GM19395 (cell line): ENCODE data around the gene BCAR1.
"Not testable (repeated sequence)": the region's sequence is repeated elsewhere in the genome, so short reads cannot be mapped to it uniquely, and the experiment has no call there.

ENCODE experiments used
- ATAC-seq: cut with Tn5 transposase; IDR thresholded peaks from one replicate; pipeline ENCODE4 v1.9.1; 2021; ENCODE audit warnings: mild to moderate bottlenecking, moderate library complexity; ENCODE audit not compliant: unreplicated experiment

BCAR1 gene

DNA sequence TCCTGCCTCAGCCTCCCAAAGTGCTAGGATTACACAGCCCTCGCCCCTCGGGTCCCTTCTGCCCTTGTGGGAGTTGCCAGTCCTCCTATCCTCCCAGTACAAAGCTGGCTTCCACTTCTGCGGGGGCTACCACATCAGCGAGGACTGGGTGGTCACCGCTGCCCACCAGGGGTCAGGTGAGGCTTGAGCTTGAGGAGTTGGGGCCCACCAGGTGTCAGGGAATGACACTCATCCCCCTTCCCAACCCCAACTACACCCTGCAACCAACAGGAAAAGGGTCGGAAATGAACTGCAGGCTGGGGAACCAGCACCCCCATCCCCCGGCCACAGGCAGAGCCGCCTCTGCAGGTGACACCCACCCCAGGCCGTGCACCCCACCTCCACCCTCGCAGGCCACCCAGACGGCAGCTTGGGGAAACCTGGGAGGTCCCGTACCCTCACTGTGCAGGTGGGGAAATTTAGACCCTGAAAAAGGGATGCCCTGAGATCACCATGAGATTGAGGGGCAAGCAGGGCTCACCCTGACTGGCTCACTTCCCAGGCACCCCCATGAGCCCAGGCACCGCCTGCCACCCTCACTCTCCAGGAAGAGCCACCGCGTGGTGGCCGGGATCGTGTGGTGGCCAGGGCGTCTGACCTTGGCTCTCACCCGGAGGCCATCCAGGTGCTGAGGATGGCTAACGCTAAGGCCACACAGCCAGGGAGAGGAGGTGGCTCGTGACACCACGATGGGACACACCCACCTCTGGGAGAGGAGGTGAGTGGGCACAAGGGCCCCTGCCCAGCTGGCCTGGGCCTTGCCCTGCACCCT lies 24.7 kb downstream of the BCAR1 start:
- no peak for ATAC-seq

DNA sequence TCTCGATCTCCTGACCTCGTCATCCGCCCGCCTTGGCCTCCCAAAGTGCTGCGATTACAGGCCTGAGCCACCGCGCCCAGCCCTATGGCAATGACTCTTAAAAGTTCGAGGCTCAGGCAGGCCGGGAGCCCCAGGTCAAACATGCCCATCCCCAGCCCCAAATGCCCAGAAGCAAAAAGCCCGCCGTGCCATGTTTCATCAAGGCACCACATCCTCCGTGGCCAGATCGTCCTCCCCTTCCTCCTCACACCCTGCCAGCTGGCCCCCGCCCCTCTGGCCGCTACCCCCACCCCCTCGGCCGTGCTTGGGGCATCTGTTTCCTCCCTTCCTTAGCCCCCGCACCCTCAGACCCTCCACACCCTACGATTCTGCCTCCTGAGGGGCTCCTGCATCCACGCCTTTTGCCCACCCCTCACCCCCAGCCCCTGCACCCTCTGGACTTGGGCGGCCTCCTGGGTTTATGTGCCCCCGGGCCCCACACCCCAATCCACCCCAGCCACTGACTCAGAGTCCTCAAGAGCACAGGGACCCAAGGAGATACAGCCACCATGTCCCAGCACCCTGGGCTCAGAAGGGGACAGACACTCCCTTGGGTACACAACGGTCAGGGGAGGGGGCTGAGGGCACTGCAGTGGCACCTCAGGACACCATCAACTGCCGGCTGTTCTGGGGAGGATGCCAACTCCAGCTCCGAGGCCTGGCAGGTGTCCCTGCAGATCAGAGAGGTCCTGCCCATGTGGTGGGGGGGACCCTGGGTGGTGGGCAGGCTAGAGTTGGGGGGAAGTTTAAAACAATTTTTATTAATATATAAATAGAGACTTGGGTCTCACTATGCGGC lies 25.5 kb downstream of the BCAR1 start:
- ATAC-seq: no peak

DNA sequence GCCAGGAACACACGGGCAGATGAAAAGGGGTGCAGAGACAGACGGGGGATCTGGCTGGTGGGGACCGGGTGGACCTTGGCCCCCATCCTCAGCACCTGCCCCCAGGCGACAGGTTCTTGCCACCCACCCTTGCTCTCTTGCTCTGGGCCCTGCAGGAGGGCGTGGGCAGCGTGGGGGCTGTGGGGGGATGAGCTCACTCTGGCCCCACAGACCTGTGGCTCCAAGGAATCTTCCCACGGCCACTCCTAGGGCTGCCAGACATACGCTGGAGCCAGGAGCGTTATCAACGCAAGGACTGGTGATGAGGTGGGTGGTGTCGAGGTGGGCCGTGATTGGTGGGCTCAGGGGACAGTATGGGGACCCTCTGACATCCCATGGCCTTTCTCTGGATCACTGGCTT lies 26.3 kb downstream of the BCAR1 start:
- no peak for ATAC-seq

DNA sequence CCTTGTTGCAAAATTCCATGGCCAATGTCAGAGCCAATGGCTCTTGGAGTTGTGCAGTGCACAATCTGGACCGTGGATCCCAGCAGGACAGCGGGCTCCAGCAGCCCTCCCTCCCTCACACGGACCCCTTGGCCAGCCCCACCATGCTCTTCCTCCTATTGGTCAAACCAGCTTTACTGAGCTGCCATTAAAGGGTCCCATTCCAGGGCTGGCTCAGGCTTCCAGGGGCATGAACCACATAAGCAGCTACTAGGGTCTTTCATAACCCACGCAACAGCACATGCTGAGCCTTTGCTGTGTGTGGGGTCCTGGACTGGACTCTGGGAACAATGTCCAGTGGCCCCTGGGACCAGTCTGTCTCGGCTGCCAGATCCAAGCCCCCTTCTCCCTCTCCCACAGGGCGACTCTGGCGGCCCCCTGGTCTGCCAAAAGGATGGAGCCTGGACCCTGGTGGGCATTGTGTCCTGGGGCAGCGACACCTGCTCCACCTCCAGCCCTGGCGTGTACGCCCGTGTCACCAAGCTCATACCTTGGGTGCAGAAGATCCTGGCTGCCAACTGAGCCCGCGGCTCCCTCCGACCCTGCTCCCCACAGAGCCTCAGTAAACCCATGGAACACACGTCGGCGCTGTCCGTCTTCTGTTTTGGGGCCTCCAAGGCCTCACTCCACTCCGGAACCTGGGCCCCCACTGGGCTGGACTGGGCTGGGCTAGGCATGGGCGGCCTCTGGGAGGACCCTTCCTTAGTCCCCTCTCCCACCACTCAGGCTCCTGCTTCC lies 26.9 kb downstream of the BCAR1 start:
- no peak for ATAC-seq

DNA sequence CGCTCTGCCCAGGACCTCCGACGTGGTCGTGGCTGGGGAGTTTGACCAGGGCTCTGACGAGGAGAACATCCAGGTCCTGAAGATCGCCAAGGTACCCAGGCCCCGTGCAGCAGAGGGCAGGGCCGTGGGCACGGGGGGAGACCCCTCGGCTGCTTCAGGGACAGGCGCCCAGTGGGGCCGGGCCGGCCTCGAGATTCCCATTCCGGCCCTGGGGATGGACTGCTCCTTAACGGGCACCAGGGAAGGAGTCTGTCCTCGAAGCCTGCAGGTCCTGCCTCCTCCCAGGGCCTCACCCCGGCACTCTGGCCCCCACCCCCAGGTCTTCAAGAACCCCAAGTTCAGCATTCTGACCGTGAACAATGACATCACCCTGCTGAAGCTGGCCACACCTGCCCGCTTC lies 28.3 kb downstream of the BCAR1 start:
- not testable (repeated sequence) for ATAC-seq

DNA sequence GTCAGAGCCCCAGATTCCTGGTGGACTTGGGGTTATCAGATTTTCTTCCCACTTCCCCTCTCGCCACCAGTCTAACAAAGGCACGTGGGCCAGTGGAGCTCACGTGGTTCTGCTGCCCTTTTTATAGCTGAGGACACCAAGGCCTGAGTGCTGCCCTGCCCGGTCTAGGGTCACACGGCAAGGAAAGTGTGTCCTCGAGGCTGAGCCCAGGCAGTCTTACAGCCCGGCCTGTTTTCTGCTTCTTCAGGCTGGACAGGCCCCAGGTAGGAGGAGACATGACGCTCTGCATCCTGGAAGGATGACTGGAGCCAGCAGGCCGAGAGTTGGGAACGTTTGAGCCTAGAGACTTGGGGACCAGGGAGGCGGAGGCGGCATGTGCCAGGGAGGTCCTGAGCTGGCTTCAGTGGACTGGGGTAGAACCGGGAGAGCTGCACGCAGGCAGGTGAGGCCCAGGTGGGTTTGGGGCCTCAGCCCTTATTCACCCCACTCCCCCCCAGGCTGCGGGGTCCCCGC lies 29.1 kb downstream of the BCAR1 start:
- ATAC-seq: no peak

DNA sequence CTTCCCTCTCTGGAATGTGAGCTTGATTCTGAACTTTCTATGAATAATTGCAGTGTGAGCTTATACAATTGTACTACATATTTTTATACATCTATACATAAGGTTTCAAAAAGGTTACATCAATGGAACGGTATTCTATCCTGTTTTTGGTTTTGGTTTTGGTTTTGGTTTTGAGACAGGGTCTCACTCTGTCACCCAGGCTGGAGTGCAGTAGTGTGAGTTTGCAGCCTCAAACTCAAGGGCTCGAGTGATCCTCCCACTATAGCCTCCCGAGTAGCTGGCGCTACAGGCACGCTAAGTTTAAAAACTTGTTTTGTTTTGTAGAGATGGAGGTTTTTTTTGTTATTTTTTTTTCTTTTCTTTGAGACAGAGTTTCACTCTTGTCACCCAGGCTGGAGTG lies 31.6 kb downstream of the BCAR1 start:
- ATAC-seq: peak; percentile 40

DNA sequence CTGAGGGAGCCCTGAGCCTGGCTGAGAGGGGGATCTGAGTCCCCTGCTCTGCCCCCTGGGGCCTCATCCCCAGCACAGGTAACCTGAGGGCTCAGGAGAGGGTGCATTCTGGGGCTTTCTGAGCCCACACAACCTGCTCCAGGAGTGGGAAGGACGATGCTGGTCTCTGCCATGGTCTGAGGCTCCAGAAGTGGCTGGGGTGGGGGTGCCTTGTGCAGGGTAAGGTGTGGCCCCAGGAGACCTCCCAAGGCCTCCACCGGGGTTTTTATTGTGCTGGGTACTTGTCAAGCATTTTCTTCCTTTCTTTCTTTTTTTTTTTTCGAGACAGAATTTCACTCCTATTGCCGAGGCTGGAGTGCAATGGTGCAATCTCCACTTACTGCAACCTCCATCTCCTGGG lies 32.3 kb downstream of the BCAR1 start:
- ATAC-seq: no peak

DNA sequence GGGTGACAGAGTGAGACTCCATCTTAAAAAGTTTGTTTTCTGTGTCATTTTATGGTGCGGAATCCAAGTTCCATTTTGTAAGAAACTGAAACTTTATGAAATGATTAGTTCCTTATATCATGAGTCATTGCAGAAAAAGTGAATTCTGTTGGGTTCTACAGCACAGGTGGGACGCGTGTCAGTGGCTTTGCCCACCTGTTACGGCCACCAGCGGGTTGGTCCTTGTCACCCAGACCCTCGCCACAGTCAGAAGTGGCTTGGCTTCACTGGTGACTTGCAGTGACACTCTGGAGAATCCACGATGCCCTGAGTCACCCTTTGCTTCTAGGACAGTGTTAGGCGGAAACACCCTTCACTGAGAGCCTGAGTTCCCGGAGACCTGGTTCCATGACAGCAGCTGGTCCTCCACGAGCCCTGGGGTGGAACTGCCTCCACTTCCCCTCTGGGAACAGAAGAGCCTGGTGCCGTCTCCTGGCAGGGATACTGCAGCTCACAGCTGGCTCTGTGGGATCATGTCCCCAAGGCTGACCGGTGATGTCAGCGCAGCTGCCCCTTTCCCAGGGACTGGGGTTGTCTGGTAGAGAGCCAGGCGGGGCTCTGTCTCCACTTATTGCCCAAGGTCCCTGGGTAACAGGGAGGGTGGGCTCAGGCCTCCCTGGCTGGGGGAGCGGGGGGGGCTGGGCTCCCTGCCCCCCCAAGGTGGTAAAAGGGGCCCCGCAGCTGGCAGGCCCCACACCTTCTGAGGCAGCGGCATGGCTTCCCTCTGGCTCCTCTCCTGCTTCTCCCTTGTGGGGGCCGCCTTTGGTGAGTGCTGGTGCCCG lies 33.0 kb downstream of the BCAR1 start, which contains the start of gene CTRB1:
Gene CTRB1, plus strand, starts transcription at position 733 of the 821 bp plus-strand sequence. Its CDS starts 20 bp downstream, at position 753.
- peak; percentile 81 for ATAC-seq

DNA sequence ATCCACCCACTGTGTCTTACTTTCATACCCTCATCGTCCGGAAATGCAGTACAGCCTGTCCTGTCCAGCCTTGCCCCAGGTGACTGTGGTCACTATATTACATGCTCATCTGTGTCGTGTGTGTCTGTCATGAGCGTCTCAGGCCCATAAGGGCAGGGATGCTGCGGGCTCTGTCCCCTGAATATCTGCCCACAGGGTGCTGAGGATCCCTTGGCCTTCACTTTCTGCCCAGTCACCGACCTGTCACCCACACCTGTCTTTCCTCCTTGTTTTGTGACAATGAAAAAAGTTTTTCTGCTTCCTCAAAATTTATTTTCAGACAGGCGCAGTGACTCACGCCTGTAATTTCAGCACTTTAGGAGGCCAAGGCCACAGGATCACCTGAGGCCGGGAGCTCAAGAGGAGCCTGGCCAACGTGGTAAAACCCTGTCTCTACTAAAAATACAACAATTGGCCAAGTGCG lies 34.0 kb downstream of the BCAR1 start:
- no peak for ATAC-seq

DNA sequence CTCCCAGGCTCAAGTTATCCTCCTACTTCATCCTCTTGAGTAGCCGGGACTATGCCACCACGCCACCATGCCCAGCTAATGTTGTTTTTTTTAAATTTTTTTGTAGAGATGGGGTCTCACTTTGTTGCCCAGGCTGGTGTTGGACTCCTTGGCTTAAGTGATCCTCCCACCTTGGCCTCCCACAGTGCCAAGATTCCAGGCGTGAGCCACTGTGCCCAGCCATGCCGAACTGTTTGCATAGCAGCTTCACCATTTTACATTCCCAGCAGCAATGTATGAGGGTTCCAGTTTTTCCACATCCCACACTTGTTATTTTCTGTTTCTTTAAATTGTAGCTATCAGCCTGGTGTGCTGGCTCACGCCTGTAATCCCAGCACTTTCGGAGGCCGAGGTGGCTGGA lies 34.8 kb downstream of the BCAR1 start:
- ATAC-seq: no peak

DNA sequence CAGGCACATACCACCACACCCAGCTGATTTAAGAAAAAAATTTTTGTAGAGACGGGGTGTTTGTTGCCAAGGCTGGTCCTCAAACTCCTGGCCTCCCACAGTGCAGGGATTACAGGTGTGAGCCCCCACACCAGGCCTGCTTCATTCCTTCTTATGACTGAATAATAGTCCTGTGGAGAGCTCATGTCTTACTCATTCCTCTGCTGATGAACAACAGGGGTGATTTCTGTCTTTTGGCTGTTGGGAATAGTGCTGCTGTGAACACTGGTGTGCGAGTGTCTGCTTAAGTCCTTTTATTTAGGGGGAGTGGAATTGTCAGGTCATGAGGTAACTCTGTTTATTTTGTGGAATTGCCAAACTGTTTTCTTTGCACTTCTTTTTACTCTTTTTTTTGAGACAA lies 35.3 kb downstream of the BCAR1 start:
- no peak for ATAC-seq

DNA sequence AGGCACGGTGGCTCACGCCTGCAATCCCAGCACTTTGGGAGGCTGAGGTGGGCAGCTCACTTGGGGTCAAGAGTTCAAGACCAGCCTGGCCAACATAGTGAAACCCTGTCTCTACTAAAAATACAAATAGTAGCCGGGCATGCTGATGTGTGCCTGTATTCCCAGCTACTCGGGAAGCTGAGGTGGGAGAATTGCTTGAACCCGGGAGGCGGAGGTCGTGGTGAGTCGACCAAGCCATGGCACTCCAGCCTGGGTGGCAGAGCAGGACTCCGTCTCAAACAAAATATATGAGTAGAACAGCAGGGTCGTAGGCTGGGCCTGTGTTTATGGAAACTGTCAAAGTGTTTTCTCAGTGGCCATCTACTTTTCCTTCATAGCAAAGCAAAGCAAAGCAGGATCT lies 40.1 kb downstream of the BCAR1 start:
- ATAC-seq: not testable (repeated sequence)

DNA sequence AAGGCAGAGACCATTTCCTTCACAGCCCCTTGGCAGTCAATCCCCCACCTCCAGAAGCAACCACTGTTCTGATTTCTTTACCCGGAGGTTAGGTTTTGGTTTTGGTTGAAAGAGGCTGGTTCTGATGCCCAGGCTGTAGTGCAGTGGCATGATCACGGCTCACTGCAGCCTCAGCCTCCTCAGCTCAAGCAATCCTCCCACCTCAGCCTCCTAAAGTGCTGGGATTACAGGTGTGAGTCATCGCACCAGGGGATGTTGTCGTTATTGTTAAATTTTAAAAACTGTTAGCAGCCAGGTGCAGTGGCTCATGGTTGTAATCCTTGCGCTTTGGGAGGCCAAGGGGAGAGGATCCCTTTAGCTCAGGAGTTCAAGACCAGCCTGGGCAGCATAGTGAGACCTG lies 41.5 kb downstream of the BCAR1 start:
- no peak for ATAC-seq

DNA sequence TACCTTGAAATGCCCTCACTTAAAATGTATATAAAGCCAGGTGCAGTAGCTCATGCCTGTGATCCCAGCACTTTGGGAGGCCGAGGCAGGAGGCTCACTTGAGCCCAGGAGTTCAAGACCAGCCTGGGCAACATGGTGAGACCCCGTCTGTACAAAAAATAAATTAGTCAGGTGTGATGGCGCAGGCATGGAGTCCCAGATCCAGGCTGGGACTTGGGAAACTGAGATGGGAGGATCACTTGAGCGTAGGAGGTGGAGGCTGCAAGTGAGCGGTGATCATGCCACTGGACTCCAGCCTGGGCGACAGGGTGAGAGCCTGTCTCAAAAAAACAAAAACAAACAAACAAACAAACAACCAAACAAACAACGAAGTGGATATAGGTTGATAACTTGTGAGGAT lies 41.9 kb downstream of the BCAR1 start:
- not testable (repeated sequence) for ATAC-seq

DNA sequence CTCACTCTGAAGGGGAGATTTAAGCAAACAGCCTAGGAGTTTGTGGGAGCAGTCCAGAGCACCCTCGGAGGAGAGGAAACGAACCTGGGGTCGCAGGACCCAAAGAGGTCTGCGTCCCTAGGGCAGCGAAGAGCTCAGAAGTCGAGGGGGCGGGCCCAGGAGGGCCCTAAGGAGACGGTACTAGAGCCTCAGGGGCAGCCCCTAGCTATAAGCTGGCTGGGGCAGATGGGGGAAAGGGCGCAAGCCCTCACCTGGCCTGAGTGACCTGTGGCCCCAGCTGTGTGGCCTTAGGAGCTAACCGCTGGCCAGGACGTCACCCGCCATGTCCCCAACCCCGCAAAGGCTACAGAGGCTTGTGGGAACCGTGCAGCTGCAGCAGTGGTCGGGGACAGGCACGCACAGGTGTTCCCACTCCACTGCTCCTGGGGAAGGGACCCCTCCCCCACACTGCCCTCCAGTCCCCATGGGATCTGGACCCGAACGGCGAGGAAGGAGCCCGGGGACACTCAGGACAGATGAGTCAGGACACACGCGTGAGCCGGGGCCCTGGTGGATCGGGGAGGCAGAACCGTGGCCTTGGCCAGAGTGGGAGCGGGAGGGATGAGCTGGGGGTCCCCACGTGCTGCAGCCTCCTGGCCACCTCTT lies 42.4 kb downstream of the BCAR1 start:
- ATAC-seq: no peak

DNA sequence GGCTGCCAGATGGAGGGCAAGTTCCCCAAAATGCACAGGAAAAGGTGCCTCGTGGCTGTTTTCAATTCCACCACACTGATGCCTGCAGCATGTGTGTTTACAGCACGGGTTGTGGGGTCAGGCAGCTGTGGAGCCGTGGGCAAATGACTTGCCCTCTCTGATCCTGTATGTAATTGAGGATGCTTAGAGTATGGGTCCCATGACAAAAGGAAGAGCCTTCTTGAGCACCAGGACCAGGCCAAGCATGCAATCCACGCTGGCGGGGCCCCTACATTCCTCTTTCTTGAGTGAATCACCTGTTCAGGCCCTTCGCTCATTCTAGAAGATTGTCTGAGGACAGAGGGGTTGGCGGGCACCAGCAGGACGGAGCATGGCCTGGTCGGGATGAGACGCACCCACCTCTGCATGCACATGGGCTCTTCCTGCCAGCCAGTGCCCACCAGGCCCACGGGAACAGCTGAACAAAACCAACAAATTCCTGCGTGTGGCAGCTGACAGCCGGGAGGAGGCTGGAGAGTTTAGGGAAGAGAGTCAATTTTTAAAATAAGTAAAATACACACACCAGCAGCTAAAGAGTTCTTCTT lies 43.1 kb downstream of the BCAR1 start:
- no peak for ATAC-seq

DNA sequence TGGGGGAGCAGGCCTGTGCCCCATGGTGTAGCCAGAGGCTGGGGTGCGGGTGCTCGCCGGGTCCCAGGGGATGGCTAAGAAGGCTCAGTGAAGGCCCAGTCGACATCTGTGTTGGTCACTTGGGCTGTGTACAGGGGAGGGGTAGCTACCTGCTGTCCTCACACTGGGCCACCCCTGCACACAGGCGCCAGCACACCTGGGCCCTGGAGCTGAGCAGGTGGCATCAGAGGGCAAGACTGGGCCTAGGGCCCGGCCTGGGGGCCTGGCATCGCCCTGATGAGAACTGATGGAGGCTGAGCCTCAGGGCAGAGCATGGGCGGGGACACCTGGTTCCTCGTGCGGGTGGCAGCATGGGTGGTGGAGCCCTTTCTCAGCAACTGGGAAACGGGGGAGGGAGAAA lies 43.6 kb downstream of the BCAR1 start:
- no peak for ATAC-seq

DNA sequence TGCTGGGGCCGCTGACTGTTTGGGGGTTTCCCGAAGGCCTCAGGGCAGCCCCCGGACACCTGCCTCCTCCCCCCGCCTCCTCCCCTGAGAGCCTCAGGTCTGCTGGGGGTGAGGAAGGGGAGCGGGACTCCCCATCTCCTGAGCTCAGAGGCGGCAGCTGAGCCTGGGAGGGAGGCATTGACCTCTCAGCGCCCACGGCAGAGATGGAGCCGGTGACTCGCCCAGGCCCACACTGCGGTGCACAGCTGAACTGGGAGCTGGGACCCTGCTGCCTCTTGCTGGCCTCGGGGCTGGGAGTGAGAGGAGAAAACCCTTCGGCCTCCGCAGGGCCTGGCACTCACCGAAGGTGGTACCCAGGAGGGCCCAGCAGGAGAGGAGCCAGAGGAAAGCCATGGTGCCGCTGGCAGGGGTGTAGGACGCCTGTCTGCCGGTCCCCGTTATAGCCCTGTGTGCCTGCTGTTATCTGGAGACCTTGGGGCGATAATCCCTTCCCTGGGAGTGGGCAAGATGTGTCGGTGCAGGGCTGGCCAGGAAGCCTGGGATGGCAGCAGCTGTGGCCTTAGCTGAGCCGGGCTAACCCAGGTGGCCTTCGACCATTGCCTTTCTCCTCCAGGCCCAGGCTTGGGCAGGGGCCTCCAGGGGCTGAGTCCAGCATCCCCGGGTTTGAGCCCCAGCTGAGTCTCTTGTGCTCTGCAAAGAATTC lies 44.5 kb downstream of the BCAR1 start, which contains the start of gene CTRB2:
Gene CTRB2, minus strand, starts transcription at position 413 of the 703 bp plus-strand sequence. Its CDS starts 20 bp downstream, at position 393.
- ATAC-seq: no peak
